NT2/D1 (cell line): ENCODE data around the gene UGT2A3.

ENCODE experiments used
- DNase-seq: peaks from one replicate; pipeline ENCODE4 v3.0.0-alpha.2; 2011; ENCODE audit warnings: low read depth, low spot score
- H3K27me3 ChIP-seq: 2 replicates; pipeline ENCODE4 v1.6.0; 2011; ENCODE audit warnings: mild to moderate bottlenecking; ENCODE audit not compliant: insufficient read length, insufficient read depth
- H3K36me3 ChIP-seq: 2 replicates; pipeline ENCODE4 v1.6.1; 2011; ENCODE audit warnings: mild to moderate bottlenecking, low read length, mixed read lengths; ENCODE audit not compliant: insufficient read depth, insufficient read length
- H3K4me1 ChIP-seq: 2 replicates; pipeline ENCODE4 v1.5.1; 2011; ENCODE audit not compliant: insufficient read depth, insufficient read length
- H3K4me3 ChIP-seq: 2 replicates; pipeline ENCODE4 v1.5.1; 2011; ENCODE audit warnings: low read depth; ENCODE audit not compliant: insufficient read length
- H3K9ac ChIP-seq: 2 replicates; pipeline ENCODE4 v1.6.0; 2011; ENCODE audit warnings: low read depth; ENCODE audit not compliant: insufficient read length
- H3K9me3 ChIP-seq: 2 replicates; pipeline ENCODE4 v1.5.1; 2011; ENCODE audit warnings: mild to moderate bottlenecking, low read length; ENCODE audit not compliant: insufficient read depth
- SUZ12 ChIP-seq: IDR thresholded peaks from 2 replicates; pipeline ENCODE4 v1.6.1; 2011; ENCODE audit not compliant: insufficient read length, insufficient read depth; ENCODE audit errors: extremely low read depth
- YY1 ChIP-seq: IDR thresholded peaks from 2 replicates; pipeline ENCODE4 v1.6.1; 2011; ENCODE audit not compliant: insufficient read length, insufficient read depth
- ZNF274 ChIP-seq: IDR thresholded peaks from 2 replicates; pipeline ENCODE4 v1.6.1; 2011; ENCODE audit warnings: mild to moderate bottlenecking, low read depth, low read length

UGT2A3 gene

GRCh38 chr4:68896749-68897148 is 54.9 kb downstream of the UGT2A3 start:
- H3K36me3 ChIP-seq, result no peaks in the 10 kb centered on the region
- H3K9me3 ChIP-seq, result no peaks in the 10 kb centered on the region
- no peaks in the 10 kb centered on the region for H3K27me3 ChIP-seq
- H3K9ac ChIP-seq, result no peak overlapping the region
- TF ChIP-seq SUZ12 (no peak), ZNF274 (no peak), YY1 (no peak)
- DNase-seq, result no peak
- H3K4me1 ChIP-seq, result no peaks in the 10 kb centered on the region
- H3K4me3 ChIP-seq, result no peak overlapping the region

GRCh38 chr4:68895561-68896198 is 55.9 kb downstream of the UGT2A3 start:
- Histone ChIP-seq H3K27me3 (no peaks in the 10 kb centered on the region), H3K36me3 (no peaks in the 10 kb centered on the region), H3K9ac (no peak overlapping the region), H3K9me3 (no peaks in the 10 kb centered on the region), H3K4me1 (no peaks in the 10 kb centered on the region), H3K4me3 (no peak overlapping the region)
- no peak for DNase-seq
- no peak for TF ChIP-seq SUZ12
- no peak for TF ChIP-seq ZNF274
- no peak for TF ChIP-seq YY1

- TF ChIP-seq ZNF274, result no peak
- TF ChIP-seq YY1, result no peak
- no peak for TF ChIP-seq SUZ12
Observed at GRCh38 chr4:68892861-68893260, 58.7 kb downstream of the UGT2A3 start.

GRCh38 chr4:68891678-68892077 is 59.9 kb downstream of the UGT2A3 start:
- Histone ChIP-seq H3K4me1 (no peaks in the 10 kb centered on the region), H3K9me3 (no peaks in the 10 kb centered on the region), H3K9ac (no peak overlapping the region), H3K36me3 (no peaks in the 10 kb centered on the region), H3K4me3 (no peak overlapping the region), H3K27me3 (no peaks in the 10 kb centered on the region)
- DNase-seq, result no peak
- TF ChIP-seq ZNF274, result no peak
- no peak for TF ChIP-seq YY1
- no peak for TF ChIP-seq SUZ12

More at GRCh38 chr4:68892861-68893260, 58.7 kb downstream of the UGT2A3 start:
- Histone ChIP-seq H3K4me3 (no peak overlapping the region), H3K27me3 (no peaks in the 10 kb centered on the region), H3K4me1 (no peaks in the 10 kb centered on the region), H3K36me3 (no peaks in the 10 kb centered on the region), H3K9me3 (no peaks in the 10 kb centered on the region), H3K9ac (no peak overlapping the region)
- no peak for DNase-seq

GRCh38 chr4:68885545-68885944 is 66.1 kb downstream of the UGT2A3 start:
- Histone ChIP-seq H3K9ac (no peak overlapping the region), H3K4me1 (no peaks in the 10 kb centered on the region), H3K4me3 (no peak overlapping the region), H3K27me3 (no peaks in the 10 kb centered on the region), H3K36me3 (no peaks in the 10 kb centered on the region), H3K9me3 (no peaks in the 10 kb centered on the region)
- TF ChIP-seq ZNF274 (no peak), SUZ12 (no peak), YY1 (no peak)
- no peak for DNase-seq

GRCh38 chr4:68883870-68884269 is 67.7 kb downstream of the UGT2A3 start:
- no peak for DNase-seq
- Histone ChIP-seq H3K9ac (no peak overlapping the region), H3K36me3 (no peaks in the 10 kb centered on the region), H3K27me3 (no peaks in the 10 kb centered on the region), H3K4me1 (no peaks in the 10 kb centered on the region), H3K4me3 (no peak overlapping the region), H3K9me3 (no peaks in the 10 kb centered on the region)
- TF ChIP-seq ZNF274 (no peak), SUZ12 (no peak), YY1 (no peak)
